Measurements from ENCODE around the gene DNAI4.

- TF ChIP-seq CTCF (IDR thresholded peaks at IDR 0.05) (no peak), POLR2A (IDR thresholded peaks at IDR 0.05) (no peak)
Observed at GRCh38 chr1:66809736-66810326, 114.8 kb downstream of the DNAI4 start.
